Astrocyte of the spinal cord (primary cell): ENCODE measurements around the gene CATSPER1.
A peak's percentile ranks its signal among the peaks of the same experiment; 100 is the strongest.

Source experiments
- DNase-seq: peaks from one replicate; pipeline ENCODE4 v3.0.0; 2011; ENCODE audit warnings: low read depth, low spot score
- H3K4me3 ChIP-seq: 2 replicates; pipeline ENCODE4 v1.5.1; 2011; ENCODE audit warnings: low read depth, mild to moderate bottlenecking, low read length, moderate library complexity
- in situ Hi-C: cut with HindIII; loops from 2 replicates; pipeline ENCODE4 v1.10.0; 2017; ENCODE audit warnings: low sequenced_read_pairs
- TF ChIP-seq, protein P1 (sequence below): IDR thresholded peaks from 2 replicates; pipeline ENCODE4 v1.5.1; 2012; ENCODE audit warnings: low read depth, mild to moderate bottlenecking, low read length, inconsistent platforms

CATSPER1 gene

DNA sequence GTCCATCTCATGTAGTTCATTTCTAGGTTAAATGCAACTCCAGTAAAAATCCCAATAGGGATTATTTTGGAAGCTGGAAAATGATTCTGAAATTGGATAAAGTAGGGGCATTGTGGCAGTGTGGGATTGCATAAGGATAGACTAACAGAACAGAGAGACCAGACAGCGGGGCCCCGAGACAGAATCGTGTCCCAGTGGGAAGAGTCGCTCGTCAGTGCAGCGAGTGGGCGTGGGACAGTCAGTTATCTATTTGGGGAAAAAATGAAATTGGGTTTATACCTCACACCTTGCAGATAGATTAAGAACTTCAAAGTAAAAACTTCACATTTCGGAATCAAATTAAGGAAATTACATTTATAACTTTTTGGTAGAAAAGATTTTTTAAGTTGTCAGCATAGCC, 54.2 kb downstream of the CATSPER1 start:
- no peak for DNase-seq
- H3K4me3 ChIP-seq: no peak overlapping the region
- in situ Hi-C loops: no loop called here
- TF ChIP-seq, protein P1, sequence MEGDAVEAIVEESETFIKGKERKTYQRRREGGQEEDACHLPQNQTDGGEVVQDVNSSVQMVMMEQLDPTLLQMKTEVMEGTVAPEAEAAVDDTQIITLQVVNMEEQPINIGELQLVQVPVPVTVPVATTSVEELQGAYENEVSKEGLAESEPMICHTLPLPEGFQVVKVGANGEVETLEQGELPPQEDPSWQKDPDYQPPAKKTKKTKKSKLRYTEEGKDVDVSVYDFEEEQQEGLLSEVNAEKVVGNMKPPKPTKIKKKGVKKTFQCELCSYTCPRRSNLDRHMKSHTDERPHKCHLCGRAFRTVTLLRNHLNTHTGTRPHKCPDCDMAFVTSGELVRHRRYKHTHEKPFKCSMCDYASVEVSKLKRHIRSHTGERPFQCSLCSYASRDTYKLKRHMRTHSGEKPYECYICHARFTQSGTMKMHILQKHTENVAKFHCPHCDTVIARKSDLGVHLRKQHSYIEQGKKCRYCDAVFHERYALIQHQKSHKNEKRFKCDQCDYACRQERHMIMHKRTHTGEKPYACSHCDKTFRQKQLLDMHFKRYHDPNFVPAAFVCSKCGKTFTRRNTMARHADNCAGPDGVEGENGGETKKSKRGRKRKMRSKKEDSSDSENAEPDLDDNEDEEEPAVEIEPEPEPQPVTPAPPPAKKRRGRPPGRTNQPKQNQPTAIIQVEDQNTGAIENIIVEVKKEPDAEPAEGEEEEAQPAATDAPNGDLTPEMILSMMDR: no peak

DNA sequence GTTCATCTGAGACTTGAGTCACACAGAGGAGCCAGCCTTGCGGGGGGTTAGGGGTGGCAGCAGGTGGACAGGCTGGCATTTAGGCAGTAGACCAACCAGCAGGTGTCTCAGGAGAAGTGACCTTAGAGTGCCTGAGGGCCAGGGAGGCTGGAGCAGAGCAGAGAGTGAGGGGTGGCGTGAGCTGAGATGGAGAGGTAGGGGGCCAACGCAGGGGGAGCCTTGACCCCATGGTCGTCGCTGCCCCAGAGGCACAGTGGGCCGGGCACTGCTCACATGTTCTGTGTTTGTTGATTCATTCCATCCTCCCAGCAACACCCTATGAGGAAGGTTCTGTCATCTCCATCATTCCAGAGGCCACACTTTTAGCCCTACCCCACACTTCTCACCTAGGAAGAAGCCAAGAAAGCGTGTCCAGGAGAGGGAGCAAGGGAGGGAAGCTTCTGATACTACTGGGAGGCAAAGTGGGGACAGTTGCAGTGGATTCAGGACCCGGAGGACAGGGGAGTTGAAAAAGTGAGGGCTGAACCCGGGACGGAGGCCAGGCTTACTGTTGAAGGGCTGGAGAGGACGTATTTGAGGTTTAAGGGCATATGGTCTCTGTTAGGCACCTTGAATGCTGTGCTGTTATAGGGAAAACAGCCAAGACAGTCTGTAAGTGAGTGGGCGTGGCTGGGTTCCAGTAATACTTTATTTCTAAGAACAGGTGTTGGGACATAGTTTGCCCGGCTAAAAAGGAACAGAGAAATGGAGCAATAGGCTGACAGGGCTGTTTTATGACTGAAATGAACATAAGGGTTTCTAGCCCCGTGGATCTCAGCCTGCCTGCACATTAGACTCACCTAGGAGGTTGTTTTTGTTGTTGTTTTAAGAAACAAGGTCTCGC, 57.4 kb downstream of the CATSPER1 start:
- TF ChIP-seq, protein P1: no peak
- peak; percentile 4 for DNase-seq
- H3K4me3 ChIP-seq: no peak overlapping the region
- in situ Hi-C loops: no loop called here

DNA sequence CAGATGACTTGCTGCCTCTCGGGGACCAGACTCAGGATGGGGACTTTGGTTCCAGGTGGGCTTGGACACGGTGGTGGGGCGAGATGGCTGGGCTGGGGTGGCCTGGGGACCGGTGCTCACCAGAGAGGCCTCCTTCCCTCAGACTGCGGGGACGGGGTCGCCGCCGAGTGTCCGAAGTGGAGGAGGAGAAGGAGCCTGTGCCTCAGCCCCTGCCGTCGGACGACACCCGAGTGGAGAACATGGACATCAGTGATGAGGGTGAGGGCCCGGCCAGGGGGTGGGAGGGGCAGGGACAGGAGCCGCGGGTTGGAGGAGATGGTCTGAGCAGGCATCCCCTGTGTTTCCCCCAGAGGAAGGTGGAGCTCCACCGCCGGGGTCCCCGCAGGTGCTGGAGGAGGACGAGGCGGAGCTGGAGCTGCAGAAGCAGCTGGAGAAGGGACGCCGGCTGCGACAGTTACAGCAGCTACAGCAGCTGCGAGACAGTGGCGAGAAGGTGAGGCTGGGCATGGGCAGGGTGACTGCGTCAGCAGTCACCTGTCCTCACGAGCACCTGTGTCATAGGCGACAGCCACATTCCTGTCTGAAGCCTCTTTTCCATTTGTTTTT, 58.8 kb downstream of the CATSPER1 start:
- no peak overlapping the region for H3K4me3 ChIP-seq
- in situ Hi-C loops: no loop called here
- no peak for DNase-seq
- TF ChIP-seq, protein P1: no peak
